IMR-90 (cell line): ENCODE measurements around the gene MARVELD2.

ENCODE experiments used
- BHLHE40 ChIP-seq: fragments of 150-350 bp; IDR thresholded peaks from 2 replicates; pipeline ENCODE4 v1.6.1; 2016; ENCODE audit warnings: mild to moderate bottlenecking, low read depth, low read length
- CEBPB ChIP-seq: IDR thresholded peaks from 2 replicates; pipeline ENCODE4 v1.6.1; 2012; ENCODE audit warnings: low read depth, low read length, improper control_type of control experiment
- FOS ChIP-seq: fragments of 150-350 bp; IDR thresholded peaks from 2 replicates; pipeline ENCODE4 v1.6.1; 2016; ENCODE audit warnings: low read depth, low read length
- MAFK ChIP-seq: IDR thresholded peaks from 2 replicates; pipeline ENCODE4 v1.6.1; 2012; ENCODE audit warnings: low read depth, low read length, improper control_type of control experiment
- MXI1 ChIP-seq: IDR thresholded peaks from 2 replicates; pipeline ENCODE4 v1.6.1; 2012; ENCODE audit warnings: low read depth, mild to moderate bottlenecking, low read length, moderate library complexity, borderline replicate concordance
- POLR2A ChIP-seq: IDR thresholded peaks from 2 replicates; pipeline ENCODE4 v1.6.1; 2012; ENCODE audit warnings: mild to moderate bottlenecking, low read depth, low read length
- TF ChIP-seq, protein P1 (sequence below): conservative IDR thresholded peaks from 2 replicates; pipeline ENCODE4 v1.5.1; 2012; ENCODE audit warnings: mild to moderate bottlenecking, low read depth, low read length, improper control_type of control experiment
- TF ChIP-seq, protein P2 (sequence below): fragments of 150-350 bp; IDR thresholded peaks from 2 replicates; pipeline ENCODE4 v1.6.1; 2016; ENCODE audit warnings: low read depth, mild to moderate bottlenecking, low read length, moderate library complexity, borderline replicate concordance

DNA sequence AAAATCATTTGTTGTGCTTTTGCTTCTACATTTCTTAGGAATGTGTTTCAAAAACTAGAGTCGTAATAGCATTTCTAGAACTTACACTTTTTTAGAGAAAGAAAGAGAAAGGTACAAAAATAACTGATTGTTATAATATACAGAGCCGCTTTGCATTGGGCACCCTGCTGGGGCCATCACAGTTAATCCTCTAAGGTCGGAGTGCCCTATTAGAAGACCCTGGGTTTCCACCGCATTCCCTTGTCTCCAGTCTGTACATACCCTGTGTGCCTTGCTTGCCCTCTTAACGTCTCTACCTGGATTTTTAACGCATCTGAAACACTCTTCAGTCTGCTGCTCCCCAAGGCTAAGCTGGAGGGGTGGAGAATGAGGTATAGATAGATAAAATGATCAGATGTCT, 1.3 kb downstream of the MARVELD2 start:
- TF ChIP-seq BHLHE40, result no peak
- TF ChIP-seq, protein P1, sequence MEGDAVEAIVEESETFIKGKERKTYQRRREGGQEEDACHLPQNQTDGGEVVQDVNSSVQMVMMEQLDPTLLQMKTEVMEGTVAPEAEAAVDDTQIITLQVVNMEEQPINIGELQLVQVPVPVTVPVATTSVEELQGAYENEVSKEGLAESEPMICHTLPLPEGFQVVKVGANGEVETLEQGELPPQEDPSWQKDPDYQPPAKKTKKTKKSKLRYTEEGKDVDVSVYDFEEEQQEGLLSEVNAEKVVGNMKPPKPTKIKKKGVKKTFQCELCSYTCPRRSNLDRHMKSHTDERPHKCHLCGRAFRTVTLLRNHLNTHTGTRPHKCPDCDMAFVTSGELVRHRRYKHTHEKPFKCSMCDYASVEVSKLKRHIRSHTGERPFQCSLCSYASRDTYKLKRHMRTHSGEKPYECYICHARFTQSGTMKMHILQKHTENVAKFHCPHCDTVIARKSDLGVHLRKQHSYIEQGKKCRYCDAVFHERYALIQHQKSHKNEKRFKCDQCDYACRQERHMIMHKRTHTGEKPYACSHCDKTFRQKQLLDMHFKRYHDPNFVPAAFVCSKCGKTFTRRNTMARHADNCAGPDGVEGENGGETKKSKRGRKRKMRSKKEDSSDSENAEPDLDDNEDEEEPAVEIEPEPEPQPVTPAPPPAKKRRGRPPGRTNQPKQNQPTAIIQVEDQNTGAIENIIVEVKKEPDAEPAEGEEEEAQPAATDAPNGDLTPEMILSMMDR, result no peak
- TF ChIP-seq POLR2A, result no peak
- TF ChIP-seq, protein P2, sequence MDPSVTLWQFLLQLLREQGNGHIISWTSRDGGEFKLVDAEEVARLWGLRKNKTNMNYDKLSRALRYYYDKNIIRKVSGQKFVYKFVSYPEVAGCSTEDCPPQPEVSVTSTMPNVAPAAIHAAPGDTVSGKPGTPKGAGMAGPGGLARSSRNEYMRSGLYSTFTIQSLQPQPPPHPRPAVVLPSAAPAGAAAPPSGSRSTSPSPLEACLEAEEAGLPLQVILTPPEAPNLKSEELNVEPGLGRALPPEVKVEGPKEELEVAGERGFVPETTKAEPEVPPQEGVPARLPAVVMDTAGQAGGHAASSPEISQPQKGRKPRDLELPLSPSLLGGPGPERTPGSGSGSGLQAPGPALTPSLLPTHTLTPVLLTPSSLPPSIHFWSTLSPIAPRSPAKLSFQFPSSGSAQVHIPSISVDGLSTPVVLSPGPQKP, result no peak
- no peak for TF ChIP-seq MXI1
- no peak for TF ChIP-seq FOS
- no peak for TF ChIP-seq MAFK
- no peak for TF ChIP-seq CEBPB
